GM23338 (cell line): Measurements from ENCODE around the gene PIMREG.

Source experiments
- CREB1 ChIP-seq: fragments of 250-450 bp; sonication (Bioruptor Pico); IDR thresholded peaks from 2 replicates; pipeline ENCODE4 v1.5.0; 2020; ENCODE audit warnings: low read depth, mild to moderate bottlenecking, moderate library complexity
- CTCF ChIP-seq, 2 experiments: fragments of 200-600 bp in 1 of 2; sonication (generic) in 1 of 2; conservative IDR thresholded peaks; 2 replicates each; pipeline versions ENCODE4 v1.5.1 to v1.6.1; 2016 to 2017; ENCODE audit warnings: antibody characterized with exemption in 2 of 2, low read depth in 2 of 2, mild to moderate bottlenecking in 2 of 2, moderate library complexity in 1 of 2
- EZH2 ChIP-seq: fragments of 200-600 bp; sonication (generic); IDR thresholded peaks from one replicate; pipeline ENCODE4 v1.8.0; 2017; ENCODE audit warnings: antibody characterized with exemption, mild to moderate bottlenecking, low read depth; ENCODE audit not compliant: unreplicated experiment
- EZH2phosphoT487 ChIP-seq: fragments of 200-600 bp; sonication (generic); IDR thresholded peaks from one replicate; pipeline ENCODE4 v1.8.1; 2018; ENCODE audit warnings: antibody characterized with exemption; ENCODE audit not compliant: unreplicated experiment
- JUNB ChIP-seq: IDR thresholded peaks from one replicate; pipeline ENCODE4 v1.6.1; 2016; ENCODE audit warnings: antibody characterized with exemption; ENCODE audit not compliant: unreplicated experiment
- NANOG ChIP-seq: IDR thresholded peaks from 2 replicates; pipeline ENCODE4 v1.6.1; 2016; ENCODE audit warnings: antibody characterized with exemption, borderline replicate concordance
- POLR2AphosphoS5 ChIP-seq: IDR thresholded peaks from 2 replicates; pipeline ENCODE4 v1.6.1; 2016; ENCODE audit warnings: antibody characterized with exemption, low read depth
- REST ChIP-seq: IDR thresholded peaks from one replicate; pipeline ENCODE4 v1.6.1; 2018; ENCODE audit warnings: antibody characterized with exemption; ENCODE audit not compliant: unreplicated experiment
- STAT1 ChIP-seq: IDR thresholded peaks from one replicate; pipeline ENCODE4 v1.6.1; 2016; ENCODE audit warnings: antibody characterized with exemption; ENCODE audit not compliant: unreplicated experiment

- no peak for TF ChIP-seq CTCF (conservative IDR thresholded peaks at IDR 0.05; ENCODE audit: low read depth in 2 of 2)
- no peak for TF ChIP-seq EZH2phosphoT487
- TF ChIP-seq EZH2, result no peak
- TF ChIP-seq REST, result no peak
- TF ChIP-seq POLR2AphosphoS5, result no peak
- TF ChIP-seq CREB1 (CRISPR knock-in tag), result no peak
- TF ChIP-seq NANOG, result no peak
- no peak for TF ChIP-seq JUNB
- no peak for TF ChIP-seq STAT1
These were observed 12.8 kb downstream of the PIMREG start for GRCh38 chr17:6456914-6457687.
